Smooth muscle cell (in vitro differentiated cells): Measurements from ENCODE around the gene SEMA3B. TPM values are rescaled to one million over a fixed set of nuclear protein-coding genes. Genes with fewer than 3 reads are reported as not detected.

Experiments used
- DNase-seq: peaks from one replicate; lab custom pipeline; 2025; ENCODE audit not compliant: unreplicated experiment; lab: John Stamatoyannopoulos, UW
- H2AFZ ChIP-seq: fragments of 200-600 bp; sonication (generic); 2 replicates; pipeline ENCODE4 v1.6.0; 2016; ENCODE audit warnings: antibody characterized with exemption, low read depth, mild to moderate bottlenecking
- H3F3A ChIP-seq: fragments of 200-600 bp; sonication (generic); 2 replicates; pipeline ENCODE4 v1.6.0; 2017; ENCODE audit warnings: antibody characterized with exemption, low read depth
- H3K27ac ChIP-seq: fragments of 200-600 bp; sonication (generic); 2 replicates; pipeline ENCODE4 v1.5.1; 2016; ENCODE audit warnings: low read depth, mild to moderate bottlenecking
- H3K27me3 ChIP-seq: fragments of 200-600 bp; sonication (generic); 2 replicates; pipeline ENCODE4 v1.6.1; 2016; ENCODE audit warnings: low read depth, mild to moderate bottlenecking
- H3K36me3 ChIP-seq: fragments of 200-600 bp; sonication (generic); 2 replicates; pipeline ENCODE4 v1.5.1; 2016; ENCODE audit warnings: low read depth
- H3K4me1 ChIP-seq: fragments of 200-600 bp; sonication (generic); 2 replicates; pipeline ENCODE4 v1.5.1; 2016; ENCODE audit warnings: low read depth
- H3K4me2 ChIP-seq: fragments of 200-600 bp; sonication (generic); 2 replicates; pipeline ENCODE4 v1.6.0; 2016; ENCODE audit warnings: mild to moderate bottlenecking
- H3K4me3 ChIP-seq: fragments of 200-600 bp; sonication (generic); 2 replicates; pipeline ENCODE4 v1.5.1; 2016; ENCODE audit warnings: mild to moderate bottlenecking
- H3K79me2 ChIP-seq: fragments of 200-600 bp; sonication (generic); 2 replicates; pipeline ENCODE4 v1.6.0; 2016; ENCODE audit warnings: low read depth, mild to moderate bottlenecking
- H3K9ac ChIP-seq: fragments of 200-600 bp; sonication (generic); 2 replicates; pipeline ENCODE4 v1.6.0; 2016; ENCODE audit warnings: low read depth
- H3K9me3 ChIP-seq: fragments of 200-600 bp; sonication (generic); replicated peaks from 2 replicates; pipeline ENCODE4 v1.5.1; 2016; ENCODE audit warnings: low read depth
- H4K20me1 ChIP-seq: fragments of 200-600 bp; sonication (generic); 2 replicates; pipeline ENCODE4 v1.6.0; 2016; ENCODE audit warnings: low read depth
- WGBS: methylation state at CpG from one replicate; pipeline ENCODE4 v1.1.7; 2016; ENCODE audit warnings: low lambda C conversion rate; 5-methylcytosine and 5-hydroxymethylcytosine counted together
- polyA plus RNA-seq: library from polyadenylated mRNA; unstranded; fragments of >200 nt; fragmentation: Nextera tagmentation; extraction: Ambion mirVana; gene quantifications from 2 replicates; pipeline ENCODE4 v1.2.1, GENCODE V29; 2016
- total RNA-seq: library from RNA; depleted of rRNA; stranded (reverse); fragments of >200 nt; gene quantifications from 2 replicates; pipeline ENCODE4 v1.2.3, GENCODE V29; 2014
- TF ChIP-seq, protein P1 (sequence below): fragments of 200-600 bp; sonication (generic); IDR thresholded peaks from 2 replicates; pipeline ENCODE4 v1.5.1; 2017; ENCODE audit warnings: borderline replicate concordance, mild to moderate bottlenecking, antibody characterized with exemption; ENCODE audit not compliant: insufficient read depth, poor library complexity, severe bottlenecking

SEMA3B gene
- total and polyA plus RNA-seq, 2 experiments from 2014 or later: 26.3 to 48.3 TPM

DNA sequence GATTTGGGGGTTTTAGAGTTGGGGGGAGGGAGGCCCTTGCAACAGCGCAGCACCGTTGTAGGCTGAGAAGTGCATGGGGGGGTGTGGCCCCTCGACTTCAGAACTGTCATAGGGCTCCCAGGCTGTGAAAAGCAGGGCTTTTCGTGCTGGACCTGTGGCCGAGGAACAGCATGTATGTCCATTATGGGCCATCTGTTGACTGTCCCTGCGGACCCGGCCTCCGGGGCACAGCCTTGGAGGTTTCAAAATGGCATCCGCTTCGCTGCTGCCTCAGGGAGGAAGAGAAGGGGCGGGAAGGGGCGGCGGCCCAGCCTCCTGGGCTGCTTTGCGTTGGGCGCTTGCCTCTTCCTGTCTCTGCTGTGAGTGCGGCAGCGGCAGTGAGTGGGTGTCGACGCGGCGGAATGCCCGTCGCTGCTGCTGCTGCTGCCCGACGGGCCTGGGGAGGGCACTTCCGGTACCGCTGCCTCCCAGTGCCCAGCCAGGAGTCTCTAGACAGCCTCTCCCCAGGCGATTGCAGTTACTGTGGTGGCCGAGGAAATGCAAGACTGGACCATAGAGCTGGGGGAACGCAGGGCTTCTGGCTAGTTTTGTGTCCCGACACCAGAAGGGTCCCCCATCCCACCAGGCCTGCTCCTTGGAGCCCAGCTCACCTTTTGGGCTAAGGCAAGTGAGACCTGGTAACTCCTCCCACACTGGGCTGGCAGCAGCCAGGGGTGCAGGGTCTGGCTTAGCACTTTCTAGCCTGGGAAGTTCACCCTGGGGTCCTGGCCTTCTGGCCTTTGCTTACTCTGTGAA, 31.0 kb upstream of the SEMA3B start:
- Histone ChIP-seq H3K9ac (peak overlapping the region; percentile 78), H3K9me3 (no peaks in the 10 kb centered on the region), H3K4me1 (peaks cover 52% of the 10 kb centered on the region), H3K36me3 (no peaks in the 10 kb centered on the region), H4K20me1 (peaks cover 64% of the 10 kb centered on the region), H3K27ac (peak overlapping the region; percentile 73), H3K4me2 (peak overlapping the region; percentile 89), H3K4me3 (peak overlapping the region; percentile 74), H3K79me2 (peaks cover 70% of the 10 kb centered on the region), H2AFZ (no peak overlapping the region), H3F3A (peaks cover 4% of the 10 kb centered on the region), H3K27me3 (no peaks in the 10 kb centered on the region)
- peak; percentile 51 for DNase-seq
- 5% methylated on average over 30 of the region's 31 CpGs for WGBS
- TF ChIP-seq, protein P1, sequence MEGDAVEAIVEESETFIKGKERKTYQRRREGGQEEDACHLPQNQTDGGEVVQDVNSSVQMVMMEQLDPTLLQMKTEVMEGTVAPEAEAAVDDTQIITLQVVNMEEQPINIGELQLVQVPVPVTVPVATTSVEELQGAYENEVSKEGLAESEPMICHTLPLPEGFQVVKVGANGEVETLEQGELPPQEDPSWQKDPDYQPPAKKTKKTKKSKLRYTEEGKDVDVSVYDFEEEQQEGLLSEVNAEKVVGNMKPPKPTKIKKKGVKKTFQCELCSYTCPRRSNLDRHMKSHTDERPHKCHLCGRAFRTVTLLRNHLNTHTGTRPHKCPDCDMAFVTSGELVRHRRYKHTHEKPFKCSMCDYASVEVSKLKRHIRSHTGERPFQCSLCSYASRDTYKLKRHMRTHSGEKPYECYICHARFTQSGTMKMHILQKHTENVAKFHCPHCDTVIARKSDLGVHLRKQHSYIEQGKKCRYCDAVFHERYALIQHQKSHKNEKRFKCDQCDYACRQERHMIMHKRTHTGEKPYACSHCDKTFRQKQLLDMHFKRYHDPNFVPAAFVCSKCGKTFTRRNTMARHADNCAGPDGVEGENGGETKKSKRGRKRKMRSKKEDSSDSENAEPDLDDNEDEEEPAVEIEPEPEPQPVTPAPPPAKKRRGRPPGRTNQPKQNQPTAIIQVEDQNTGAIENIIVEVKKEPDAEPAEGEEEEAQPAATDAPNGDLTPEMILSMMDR: no peak

GRCh38 chr3:50238549-50239026, 30.4 kb upstream of the SEMA3B start:
- Histone ChIP-seq H3K79me2 (peaks cover 76% of the 10 kb centered on the region), H3K27me3 (no peaks in the 10 kb centered on the region), H4K20me1 (peaks cover 70% of the 10 kb centered on the region), H3K9me3 (no peaks in the 10 kb centered on the region), H3K36me3 (no peaks in the 10 kb centered on the region), H3K27ac (peak overlapping the region; percentile 73), H3K4me3 (peak overlapping the region; percentile 74), H2AFZ (no peak overlapping the region), H3F3A (peaks cover 7% of the 10 kb centered on the region), H3K4me2 (peak overlapping the region; percentile 89), H3K4me1 (peaks cover 48% of the 10 kb centered on the region), H3K9ac (peak overlapping the region; percentile 76)
- TF ChIP-seq, protein P1: no peak
- WGBS: 84% methylated on average over 7 of the region's 7 CpGs
- no peak for DNase-seq

GRCh38 chr3:50239649-50240048, 29.3 kb upstream of the SEMA3B start:
- H3K9ac ChIP-seq: no peak overlapping the region
- WGBS: 83% methylated on average over 4 of the region's 4 CpGs

More at GRCh38 chr3:50239649-50240048, 29.3 kb upstream of the SEMA3B start:
- Histone ChIP-seq H3K4me2 (no peak overlapping the region), H2AFZ (no peak overlapping the region), H4K20me1 (peaks cover 78% of the 10 kb centered on the region), H3K27me3 (no peaks in the 10 kb centered on the region), H3K4me1 (peaks cover 48% of the 10 kb centered on the region), H3K79me2 (peaks cover 87% of the 10 kb centered on the region), H3K4me3 (no peak overlapping the region), H3K36me3 (no peaks in the 10 kb centered on the region), H3K27ac (peak overlapping the region; percentile 93), H3F3A (peaks cover 15% of the 10 kb centered on the region), H3K9me3 (no peaks in the 10 kb centered on the region)
- TF ChIP-seq, protein P1: no peak
- DNase-seq: no peak
